ENCODE results near the gene DMGDH. TPM values are rescaled to one million over a fixed set of nuclear protein-coding genes. Genes with fewer than 3 reads are reported as not detected.

DMGDH gene
- total and polyA plus RNA-seq, 2 donors (not counting 1 experiment from before 2014, with no cell fraction given) = 0.47 to 0.63 TPM

DNA sequence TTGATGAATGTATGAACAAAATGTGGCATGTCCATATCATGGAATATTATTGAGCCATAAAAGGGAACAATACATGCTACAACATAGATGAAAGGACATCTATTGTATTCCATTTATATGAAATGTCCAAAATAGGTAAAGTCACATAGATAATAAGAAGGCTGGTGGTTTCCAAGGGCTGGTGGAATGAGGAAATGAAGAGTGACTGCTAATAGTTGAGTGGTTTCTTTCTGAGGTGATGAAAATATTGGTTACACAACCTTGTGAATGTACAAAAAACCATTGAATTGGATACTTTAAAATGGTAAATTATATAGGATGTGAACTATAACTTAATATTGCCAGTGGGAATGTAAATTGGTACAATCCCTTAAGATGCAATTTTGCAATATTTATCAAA, 89.6 kb downstream of the DMGDH start:
- POLR2A ChIA-PET = no interaction called here
- H3K4me3 Mint-ChIP-seq = no peak overlapping the region
- TF ChIP-seq, protein P1, sequence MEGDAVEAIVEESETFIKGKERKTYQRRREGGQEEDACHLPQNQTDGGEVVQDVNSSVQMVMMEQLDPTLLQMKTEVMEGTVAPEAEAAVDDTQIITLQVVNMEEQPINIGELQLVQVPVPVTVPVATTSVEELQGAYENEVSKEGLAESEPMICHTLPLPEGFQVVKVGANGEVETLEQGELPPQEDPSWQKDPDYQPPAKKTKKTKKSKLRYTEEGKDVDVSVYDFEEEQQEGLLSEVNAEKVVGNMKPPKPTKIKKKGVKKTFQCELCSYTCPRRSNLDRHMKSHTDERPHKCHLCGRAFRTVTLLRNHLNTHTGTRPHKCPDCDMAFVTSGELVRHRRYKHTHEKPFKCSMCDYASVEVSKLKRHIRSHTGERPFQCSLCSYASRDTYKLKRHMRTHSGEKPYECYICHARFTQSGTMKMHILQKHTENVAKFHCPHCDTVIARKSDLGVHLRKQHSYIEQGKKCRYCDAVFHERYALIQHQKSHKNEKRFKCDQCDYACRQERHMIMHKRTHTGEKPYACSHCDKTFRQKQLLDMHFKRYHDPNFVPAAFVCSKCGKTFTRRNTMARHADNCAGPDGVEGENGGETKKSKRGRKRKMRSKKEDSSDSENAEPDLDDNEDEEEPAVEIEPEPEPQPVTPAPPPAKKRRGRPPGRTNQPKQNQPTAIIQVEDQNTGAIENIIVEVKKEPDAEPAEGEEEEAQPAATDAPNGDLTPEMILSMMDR (IDR thresholded peaks at IDR 0.05) = no peak
- no peak for TF ChIP-seq EZH2 (IDR thresholded peaks at IDR 0.05; ENCODE audit: borderline replicate concordance, insufficient read depth, low read depth, low read length, poor library complexity, severe bottlenecking)
- Histone ChIP-seq H3K27ac (ENCODE audit: low read length in 2 of 2) (no peak overlapping the region), H3K79me2 (ENCODE audit: control insufficient read depth, insufficient read depth, low read length) (peaks cover 50% of the 10 kb centered on the region), H3K9me3 (ENCODE audit: control extremely low read depth in 1 of 3, control insufficient read depth in 2 of 3, insufficient read depth in 1 of 3, low read length in 2 of 3) (peaks cover 0 to 4% (median 0%) of the 10 kb centered on the region in 3 donors), H3K4me1 (ENCODE audit: control insufficient read depth in 2 of 2, insufficient read depth in 2 of 2, low read length in 2 of 2) (peaks cover 17 to 19% of the 10 kb centered on the region in 2 donors), H4K20me1 (ENCODE audit: control insufficient read depth, insufficient read depth, low read length, poor library complexity, severe bottlenecking) (peaks cover 5% of the 10 kb centered on the region), H3K27me3 (replicated peaks in 1 of 4; ENCODE audit: control extremely low read depth in 1 of 4, control insufficient read depth in 3 of 4, insufficient read depth in 4 of 4, low read length in 3 of 4) (no peaks in the 10 kb centered on the region), H3K36me3 (replicated peaks in 1 of 2; ENCODE audit: control extremely low read depth in 1 of 2, control insufficient read depth in 1 of 2, extremely low read depth in 1 of 2, insufficient read depth in 2 of 2, low read length in 1 of 2) (no peaks in the 10 kb centered on the region), H3K4me3 (ENCODE audit: control extremely low read depth in 1 of 5, extremely low read depth in 1 of 5, insufficient read depth in 1 of 5, low read depth in 2 of 5, low read length in 4 of 5) (no peak overlapping the region), H3K4me2 (replicated peaks; ENCODE audit: low read depth, low read length, poor library complexity, severe bottlenecking) (no peak overlapping the region), H3K9ac (ENCODE audit: low read length) (no peak overlapping the region), H2AFZ (ENCODE audit: insufficient read depth, low read depth, low read length, poor library complexity, severe bottlenecking) (no peak overlapping the region)
- H3K27me3 Mint-ChIP-seq = no peaks in the 10 kb centered on the region
- peaks cover 49% of the 10 kb centered on the region for H3K4me1 Mint-ChIP-seq
- CTCF ChIA-PET = interaction anchor here (1.0 to 1.8 kb wide), 2 partner anchors 41 to 154 kb away, joined by 4 to 7 read pairs; no protein-coding TSS in a partner anchor
- DNase-seq (no peak), ATAC-seq (ENCODE audit: low read depth) (no peak)
- peaks cover 3% of the 10 kb centered on the region for H3K9me3 Mint-ChIP-seq (ENCODE audit: insufficient read depth)
- intact Hi-C loops (cut with micrococcal nuclease) = loop anchor here (2.0 to 10.0 kb wide), 8 partner anchors 132 to 1945 kb away; partner anchors contain the start of genes AGGF1, BHMT, SERINC5 and TBCA
- peak overlapping the region; percentile 63 for H3K27ac Mint-ChIP-seq

GRCh38 chr5:78979117-78979742, 90.2 kb downstream of the DMGDH start:
- ChIA-PET POLR2A (no interaction called here), CTCF (no interaction called here)
- Mint-ChIP-seq H3K4me1 (peaks cover 48% of the 10 kb centered on the region), H3K27me3 (no peaks in the 10 kb centered on the region), H3K27ac (no peak overlapping the region), H3K9me3 (ENCODE audit: insufficient read depth) (peaks cover 3% of the 10 kb centered on the region), H3K4me3 (no peak overlapping the region)
- peaks cover 5% of the 10 kb centered on the region for H4K20me1 ChIP-seq (ENCODE audit: control insufficient read depth, insufficient read depth, low read length, poor library complexity, severe bottlenecking)
- peaks cover 0 to 4% (median 0%) of the 10 kb centered on the region in 3 donors for H3K9me3 ChIP-seq (ENCODE audit: control extremely low read depth in 1 of 3, control insufficient read depth in 2 of 3, insufficient read depth in 1 of 3, low read length in 2 of 3)
- H3K27me3 ChIP-seq (replicated peaks in 1 of 4; ENCODE audit: control extremely low read depth in 1 of 4, control insufficient read depth in 3 of 4, insufficient read depth in 4 of 4, low read length in 3 of 4) = no peaks in the 10 kb centered on the region
- H3K27ac ChIP-seq (ENCODE audit: low read length in 2 of 2) = no peak overlapping the region
- H3K4me1 ChIP-seq (ENCODE audit: control insufficient read depth in 2 of 2, insufficient read depth in 2 of 2, low read length in 2 of 2) = peaks cover 17 to 19% of the 10 kb centered on the region in 2 donors
- H3K79me2 ChIP-seq (ENCODE audit: control insufficient read depth, insufficient read depth, low read length) = peaks cover 55% of the 10 kb centered on the region
- H3K36me3 ChIP-seq (replicated peaks in 1 of 2; ENCODE audit: control extremely low read depth in 1 of 2, control insufficient read depth in 1 of 2, extremely low read depth in 1 of 2, insufficient read depth in 2 of 2, low read length in 1 of 2) = no peaks in the 10 kb centered on the region
- intact Hi-C loops (cut with micrococcal nuclease) = no loop called here
- DNase-seq (no peak), ATAC-seq (ENCODE audit: low read depth) (no peak)
- H3K4me2 ChIP-seq (replicated peaks; ENCODE audit: low read depth, low read length, poor library complexity, severe bottlenecking) = no peak overlapping the region
- H2AFZ ChIP-seq (ENCODE audit: insufficient read depth, low read depth, low read length, poor library complexity, severe bottlenecking) = no peak overlapping the region
- WGBS (ENCODE audit: insufficient coverage) = 89% methylated on average over 3 of the region's 7 CpGs
- no peak overlapping the region for H3K9ac ChIP-seq (ENCODE audit: low read length)
- H3K4me3 ChIP-seq (ENCODE audit: control extremely low read depth in 1 of 5, extremely low read depth in 1 of 5, insufficient read depth in 1 of 5, low read depth in 2 of 5, low read length in 4 of 5) = no peak overlapping the region
- no peak for TF ChIP-seq EZH2 (IDR thresholded peaks at IDR 0.05; ENCODE audit: borderline replicate concordance, insufficient read depth, low read depth, low read length, poor library complexity, severe bottlenecking)
